ENCODE measurements around the gene ATP2B2. TPM values are rescaled to one million over a fixed set of nuclear protein-coding genes. Genes with fewer than 3 reads are reported as not detected.

The ATP2B2 gene
- total and polyA plus RNA-seq, 2 donors (not counting 1 experiment from before 2014, with no cell fraction given): not detected

DNA sequence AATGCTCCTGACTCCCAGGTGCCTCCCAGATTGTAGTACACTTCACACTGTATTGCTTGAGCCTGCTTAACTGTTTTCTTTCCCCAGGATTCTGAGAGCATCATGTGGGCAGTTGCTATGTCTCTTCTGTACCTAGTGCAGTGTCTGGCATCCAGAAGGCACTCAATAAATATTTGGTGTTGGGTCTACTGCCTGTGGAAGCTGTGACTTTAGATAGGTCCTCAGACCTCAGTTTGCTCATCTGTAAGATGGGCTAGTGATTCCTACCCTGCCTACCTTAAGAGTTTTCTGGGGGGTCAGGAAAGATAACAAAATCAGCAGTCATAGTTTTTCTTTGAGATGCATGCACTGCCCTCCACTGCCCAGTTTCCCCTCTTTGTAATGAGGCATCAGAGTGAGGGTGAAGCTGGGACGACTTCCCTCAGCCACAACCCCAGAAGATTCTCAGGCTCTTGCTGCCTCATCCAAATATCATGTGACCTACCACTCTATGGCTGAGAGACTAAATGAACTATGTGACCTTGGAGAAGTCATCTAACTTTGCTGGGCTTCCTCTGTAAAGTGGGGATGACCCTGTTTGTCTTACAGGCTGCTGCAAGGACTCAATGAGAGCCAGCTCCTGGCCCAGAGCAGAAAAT lies 50.4 kb downstream of the ATP2B2 start:
- Histone ChIP-seq H3K36me3 (replicated peaks in 1 of 2; ENCODE audit: control extremely low read depth in 1 of 2, control insufficient read depth in 1 of 2, extremely low read depth in 1 of 2, insufficient read depth in 2 of 2, low read length in 1 of 2) (no peaks in the 10 kb centered on the region), H3K27me3 (replicated peaks in 1 of 4; ENCODE audit: control extremely low read depth in 1 of 4, control insufficient read depth in 3 of 4, insufficient read depth in 4 of 4, low read length in 3 of 4) (peaks cover 0 to 7% (median 0%) of the 10 kb centered on the region in 4 experiments), H3K4me1 (ENCODE audit: control insufficient read depth in 2 of 2, insufficient read depth in 2 of 2, low read length in 2 of 2) (peaks cover 17 to 20% of the 10 kb centered on the region in 2 donors), H3K27ac (ENCODE audit: low read length in 2 of 2) (no peak overlapping the region), H3K4me3 (ENCODE audit: control extremely low read depth in 1 of 5, extremely low read depth in 1 of 5, insufficient read depth in 1 of 5, low read depth in 2 of 5, low read length in 4 of 5) (no peak overlapping the region), H3K4me2 (replicated peaks; ENCODE audit: low read depth, low read length, poor library complexity, severe bottlenecking) (no peak overlapping the region), H3K9ac (ENCODE audit: low read length) (no peak overlapping the region), H4K20me1 (ENCODE audit: control insufficient read depth, insufficient read depth, low read length, poor library complexity, severe bottlenecking) (no peaks in the 10 kb centered on the region), H3K9me3 (ENCODE audit: control extremely low read depth in 1 of 3, control insufficient read depth in 2 of 3, insufficient read depth in 1 of 3, low read length in 2 of 3) (peaks cover 0 to 3% (median 0%) of the 10 kb centered on the region in 3 donors), H3K79me2 (ENCODE audit: control insufficient read depth, insufficient read depth, low read length) (no peaks in the 10 kb centered on the region), H2AFZ (ENCODE audit: insufficient read depth, low read depth, low read length, poor library complexity, severe bottlenecking) (no peak overlapping the region)
- no CpG with 5 or more reads among the region's 1 CpG for WGBS (ENCODE audit: insufficient coverage)
- intact Hi-C loops (cut with micrococcal nuclease): no loop called here
- TF ChIP-seq EZH2 (IDR thresholded peaks at IDR 0.05; ENCODE audit: borderline replicate concordance, insufficient read depth, low read depth, low read length, poor library complexity, severe bottlenecking): no peak
- TF ChIP-seq, protein P1, sequence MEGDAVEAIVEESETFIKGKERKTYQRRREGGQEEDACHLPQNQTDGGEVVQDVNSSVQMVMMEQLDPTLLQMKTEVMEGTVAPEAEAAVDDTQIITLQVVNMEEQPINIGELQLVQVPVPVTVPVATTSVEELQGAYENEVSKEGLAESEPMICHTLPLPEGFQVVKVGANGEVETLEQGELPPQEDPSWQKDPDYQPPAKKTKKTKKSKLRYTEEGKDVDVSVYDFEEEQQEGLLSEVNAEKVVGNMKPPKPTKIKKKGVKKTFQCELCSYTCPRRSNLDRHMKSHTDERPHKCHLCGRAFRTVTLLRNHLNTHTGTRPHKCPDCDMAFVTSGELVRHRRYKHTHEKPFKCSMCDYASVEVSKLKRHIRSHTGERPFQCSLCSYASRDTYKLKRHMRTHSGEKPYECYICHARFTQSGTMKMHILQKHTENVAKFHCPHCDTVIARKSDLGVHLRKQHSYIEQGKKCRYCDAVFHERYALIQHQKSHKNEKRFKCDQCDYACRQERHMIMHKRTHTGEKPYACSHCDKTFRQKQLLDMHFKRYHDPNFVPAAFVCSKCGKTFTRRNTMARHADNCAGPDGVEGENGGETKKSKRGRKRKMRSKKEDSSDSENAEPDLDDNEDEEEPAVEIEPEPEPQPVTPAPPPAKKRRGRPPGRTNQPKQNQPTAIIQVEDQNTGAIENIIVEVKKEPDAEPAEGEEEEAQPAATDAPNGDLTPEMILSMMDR (IDR thresholded peaks at IDR 0.05): no peak
- Mint-ChIP-seq H3K4me3 (no peak overlapping the region), H3K4me1 (peaks cover 23% of the 10 kb centered on the region), H3K9me3 (ENCODE audit: insufficient read depth) (no peaks in the 10 kb centered on the region), H3K27me3 (peaks cover 9% of the 10 kb centered on the region), H3K27ac (no peak overlapping the region)
- CTCF ChIA-PET: interaction anchor here (2.0 kb wide), 1 partner anchor 111 kb away, joined by 5 read pairs; no protein-coding TSS in a partner anchor
- ATAC-seq (ENCODE audit: low read depth) (no peak), DNase-seq (no peak)
- POLR2A ChIA-PET: no interaction called here

DNA sequence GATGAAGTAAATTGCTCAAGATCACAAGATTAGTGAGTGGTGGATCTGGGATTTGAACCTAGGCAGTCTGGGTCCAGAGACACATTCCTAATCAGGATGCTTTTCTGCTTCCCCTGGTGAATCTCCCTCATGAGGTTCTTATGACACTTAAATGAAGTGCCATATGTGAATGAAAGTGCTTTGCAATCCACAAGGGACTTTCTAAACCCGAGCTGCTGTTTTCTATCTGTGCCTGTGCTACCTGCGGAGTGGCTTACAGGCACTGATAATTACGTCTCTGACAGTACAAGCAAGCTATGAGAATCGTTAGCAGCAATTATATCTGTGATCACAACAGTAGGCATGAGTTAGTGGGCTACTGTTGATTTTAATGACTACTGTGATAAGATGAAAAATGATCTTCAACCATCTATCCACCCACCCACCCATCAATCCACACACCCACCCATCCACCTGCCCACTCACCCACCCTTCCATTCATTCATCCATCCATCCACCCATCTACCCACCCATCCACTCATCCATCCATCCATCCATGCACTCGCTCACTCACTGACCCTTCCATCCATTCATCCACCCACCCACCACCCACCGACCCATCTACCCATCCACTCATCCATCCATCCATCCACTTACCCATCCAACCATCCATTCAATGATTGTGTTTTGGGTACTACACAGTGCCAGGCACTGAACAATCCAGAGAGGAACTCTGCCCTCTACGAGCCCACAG lies 51.8 kb downstream of the ATP2B2 start:
- Histone ChIP-seq H3K4me3 (ENCODE audit: control extremely low read depth in 1 of 5, extremely low read depth in 1 of 5, insufficient read depth in 1 of 5, low read depth in 2 of 5, low read length in 4 of 5) (no peak overlapping the region), H3K4me2 (replicated peaks; ENCODE audit: low read depth, low read length, poor library complexity, severe bottlenecking) (no peak overlapping the region), H3K9ac (ENCODE audit: low read length) (no peak overlapping the region), H3K36me3 (replicated peaks in 1 of 2; ENCODE audit: control extremely low read depth in 1 of 2, control insufficient read depth in 1 of 2, extremely low read depth in 1 of 2, insufficient read depth in 2 of 2, low read length in 1 of 2) (no peaks in the 10 kb centered on the region), H3K9me3 (ENCODE audit: control extremely low read depth in 1 of 3, control insufficient read depth in 2 of 3, insufficient read depth in 1 of 3, low read length in 2 of 3) (no peaks in the 10 kb centered on the region), H4K20me1 (ENCODE audit: control insufficient read depth, insufficient read depth, low read length, poor library complexity, severe bottlenecking) (no peaks in the 10 kb centered on the region), H2AFZ (ENCODE audit: insufficient read depth, low read depth, low read length, poor library complexity, severe bottlenecking) (no peak overlapping the region), H3K79me2 (ENCODE audit: control insufficient read depth, insufficient read depth, low read length) (no peaks in the 10 kb centered on the region), H3K4me1 (ENCODE audit: control insufficient read depth in 2 of 2, insufficient read depth in 2 of 2, low read length in 2 of 2) (peaks cover 17 to 20% of the 10 kb centered on the region in 2 donors), H3K27me3 (replicated peaks in 1 of 4; ENCODE audit: control extremely low read depth in 1 of 4, control insufficient read depth in 3 of 4, insufficient read depth in 4 of 4, low read length in 3 of 4) (peaks cover 0 to 14% (median 0%) of the 10 kb centered on the region in 4 experiments), H3K27ac (ENCODE audit: low read length in 2 of 2) (no peak overlapping the region)
- Mint-ChIP-seq H3K27me3 (peaks cover 9% of the 10 kb centered on the region), H3K27ac (no peak overlapping the region), H3K4me3 (no peak overlapping the region), H3K9me3 (ENCODE audit: insufficient read depth) (no peaks in the 10 kb centered on the region), H3K4me1 (peaks cover 21% of the 10 kb centered on the region)
- TF ChIP-seq EZH2 (IDR thresholded peaks at IDR 0.05; ENCODE audit: borderline replicate concordance, insufficient read depth, low read depth, low read length, poor library complexity, severe bottlenecking): no peak
- TF ChIP-seq, protein P1 (IDR thresholded peaks at IDR 0.05): no peak
- POLR2A ChIA-PET: no interaction called here
- ATAC-seq (ENCODE audit: low read depth): no peak
- intact Hi-C loops (cut with micrococcal nuclease): no loop called here
- 75% methylated on average over 4 of the region's 7 CpGs for WGBS (ENCODE audit: insufficient coverage)
- CTCF ChIA-PET: interaction anchor here (1.2 kb wide), 1 partner anchor 109 kb away, joined by 4 read pairs; no protein-coding TSS in a partner anchor
- DNase-seq: no peak

Measured in B cell (primary cell).